Mesothelial cell of epicardium (in vitro differentiated cells): ENCODE measurements around the gene KCNG1. TPM values are rescaled to one million over a fixed set of nuclear protein-coding genes. Genes with fewer than 3 reads are reported as not detected.

Experiments used
- DNase-seq, 2 experiments: peaks; one replicate each; pipeline ENCODE4 v3.0.0; 2021; ENCODE audit warnings: low spot score in 2 of 2; ENCODE audit not compliant: unreplicated experiment in 2 of 2
- H3K27ac Mint-ChIP-seq: 2 replicates; pipeline ENCODE4 v1.8.0; 2021; ENCODE audit warnings: mixed read lengths
- H3K27me3 Mint-ChIP-seq: 2 replicates; pipeline ENCODE4 v1.8.0; 2021; ENCODE audit warnings: low read depth, mixed read lengths
- H3K36me3 Mint-ChIP-seq: 2 replicates; pipeline ENCODE4 v1.8.0; 2021; ENCODE audit warnings: mixed read lengths
- H3K4me1 Mint-ChIP-seq: 2 replicates; pipeline ENCODE4 v1.8.0; 2021; ENCODE audit warnings: mixed read lengths
- H3K4me3 Mint-ChIP-seq: 2 replicates; pipeline ENCODE4 v1.8.0; 2021; ENCODE audit warnings: mild to moderate bottlenecking, moderate library complexity, mixed read lengths
- H3K9me3 Mint-ChIP-seq: 2 replicates; pipeline ENCODE4 v1.8.0; 2021; ENCODE audit warnings: mixed read lengths
- total RNA-seq: library from RNA; stranded (reverse); gene quantifications from 3 replicates; pipeline ENCODE4 v1.2.1, GENCODE V29; 2021
- TF ChIP-seq, protein P1 (sequence below): fragments of 200-600 bp; sonication (generic); IDR thresholded peaks from one replicate; pipeline ENCODE4 v1.5.0; 2021; ENCODE audit warnings: antibody characterized with exemption; ENCODE audit not compliant: unreplicated experiment

KCNG1 gene
- total RNA-seq, 1 donor from 2014 or later = 44.2 TPM

DNA sequence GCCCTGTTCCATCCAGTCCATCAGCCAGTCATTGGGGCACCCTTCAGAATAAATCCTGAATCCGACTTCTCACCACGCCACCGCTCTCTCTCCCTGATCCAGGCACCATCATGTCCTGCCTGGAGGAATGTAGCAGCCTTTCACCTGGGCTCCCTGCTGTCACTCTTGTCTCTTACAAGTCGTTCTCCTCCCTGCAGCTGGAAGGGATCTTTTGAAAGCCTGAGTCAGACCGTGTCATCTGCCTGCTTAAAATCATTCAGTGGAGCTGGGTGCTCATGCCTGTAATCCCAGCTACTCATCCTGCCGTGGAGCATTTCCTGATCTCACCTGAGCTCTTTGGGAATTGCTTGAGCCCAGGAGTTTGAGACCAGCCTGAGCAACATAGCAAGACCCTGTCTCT is 19.2 kb upstream of the KCNG1 start:
- H3K4me3 Mint-ChIP-seq = no peak overlapping the region
- TF ChIP-seq, protein P1, sequence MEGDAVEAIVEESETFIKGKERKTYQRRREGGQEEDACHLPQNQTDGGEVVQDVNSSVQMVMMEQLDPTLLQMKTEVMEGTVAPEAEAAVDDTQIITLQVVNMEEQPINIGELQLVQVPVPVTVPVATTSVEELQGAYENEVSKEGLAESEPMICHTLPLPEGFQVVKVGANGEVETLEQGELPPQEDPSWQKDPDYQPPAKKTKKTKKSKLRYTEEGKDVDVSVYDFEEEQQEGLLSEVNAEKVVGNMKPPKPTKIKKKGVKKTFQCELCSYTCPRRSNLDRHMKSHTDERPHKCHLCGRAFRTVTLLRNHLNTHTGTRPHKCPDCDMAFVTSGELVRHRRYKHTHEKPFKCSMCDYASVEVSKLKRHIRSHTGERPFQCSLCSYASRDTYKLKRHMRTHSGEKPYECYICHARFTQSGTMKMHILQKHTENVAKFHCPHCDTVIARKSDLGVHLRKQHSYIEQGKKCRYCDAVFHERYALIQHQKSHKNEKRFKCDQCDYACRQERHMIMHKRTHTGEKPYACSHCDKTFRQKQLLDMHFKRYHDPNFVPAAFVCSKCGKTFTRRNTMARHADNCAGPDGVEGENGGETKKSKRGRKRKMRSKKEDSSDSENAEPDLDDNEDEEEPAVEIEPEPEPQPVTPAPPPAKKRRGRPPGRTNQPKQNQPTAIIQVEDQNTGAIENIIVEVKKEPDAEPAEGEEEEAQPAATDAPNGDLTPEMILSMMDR = no peak
- no peak for DNase-seq
- H3K27ac Mint-ChIP-seq = no peak overlapping the region
- H3K36me3 Mint-ChIP-seq = no peaks in the 10 kb centered on the region
- H3K4me1 Mint-ChIP-seq = no peaks in the 10 kb centered on the region
- H3K27me3 Mint-ChIP-seq = no peaks in the 10 kb centered on the region
- H3K9me3 Mint-ChIP-seq = peaks cover 8% of the 10 kb centered on the region

DNA sequence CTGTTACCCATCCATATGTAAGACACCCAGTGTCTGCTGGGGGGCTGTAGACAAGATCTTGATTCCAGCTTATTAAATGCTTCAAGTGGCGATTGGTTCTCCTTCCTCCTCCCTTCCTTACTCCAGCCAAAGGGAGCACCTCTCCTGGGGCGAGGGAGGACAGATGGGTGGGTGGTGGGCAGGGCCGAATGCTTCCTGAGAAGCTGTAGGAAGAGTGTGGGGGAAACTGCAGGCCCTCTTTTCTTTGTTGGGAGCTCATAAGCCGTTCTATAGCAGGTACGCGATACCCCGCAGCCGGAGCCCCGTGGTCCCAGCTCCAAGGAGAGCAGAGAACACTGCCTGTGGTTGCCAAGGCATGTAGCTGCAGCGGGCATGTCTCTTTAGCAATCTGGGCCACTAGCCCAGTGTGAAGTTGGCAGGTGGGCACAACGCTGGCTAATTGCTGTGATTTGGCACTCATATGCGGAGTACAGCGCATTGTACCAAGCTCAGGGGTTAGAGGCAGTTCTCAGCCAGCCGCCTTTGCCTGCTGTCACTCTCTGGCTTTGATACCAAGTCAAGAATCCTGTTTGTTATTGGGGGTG is 14.7 kb upstream of the KCNG1 start:
- Mint-ChIP-seq H3K9me3 (no peaks in the 10 kb centered on the region), H3K4me3 (no peak overlapping the region), H3K36me3 (no peaks in the 10 kb centered on the region), H3K4me1 (no peaks in the 10 kb centered on the region), H3K27me3 (no peaks in the 10 kb centered on the region), H3K27ac (no peak overlapping the region)
- TF ChIP-seq, protein P1 = no peak
- DNase-seq = no peak

DNA sequence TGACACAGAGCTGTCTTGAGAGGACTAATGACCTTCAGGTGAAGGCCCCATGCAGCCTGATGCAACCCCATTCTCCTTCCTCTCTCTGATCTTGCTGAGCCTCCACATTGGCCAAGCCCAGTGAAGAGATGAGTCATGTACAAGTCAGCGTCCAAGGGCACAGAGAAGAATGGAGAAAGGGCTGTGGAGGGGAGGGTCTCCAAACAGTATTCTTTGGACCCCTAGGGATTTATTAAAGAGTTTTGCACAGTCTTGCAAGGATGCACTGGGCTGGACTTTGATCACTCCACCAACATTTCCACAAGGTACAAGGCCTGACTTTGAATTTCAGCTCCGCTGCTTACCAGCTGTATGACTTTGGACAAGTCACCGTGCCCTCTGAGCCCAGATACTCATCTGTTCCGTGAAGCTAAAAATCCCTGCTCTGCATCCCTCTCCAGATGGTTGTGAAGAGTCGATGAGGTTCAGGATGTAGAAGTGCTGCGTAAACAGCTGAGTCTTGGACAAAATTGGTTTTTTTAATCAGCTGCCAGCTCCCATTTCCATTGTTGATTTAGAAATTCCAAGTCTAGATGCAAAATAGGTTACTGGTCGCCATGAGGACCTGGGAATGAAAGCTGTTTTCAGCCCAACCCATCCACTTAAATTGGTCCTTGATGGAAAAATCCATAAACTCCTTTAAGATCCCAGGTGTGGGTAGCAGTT is 14.1 kb upstream of the KCNG1 start:
- Mint-ChIP-seq H3K4me1 (no peaks in the 10 kb centered on the region), H3K4me3 (no peak overlapping the region), H3K9me3 (no peaks in the 10 kb centered on the region), H3K27me3 (no peaks in the 10 kb centered on the region), H3K27ac (no peak overlapping the region), H3K36me3 (no peaks in the 10 kb centered on the region)
- TF ChIP-seq, protein P1 = no peak
- DNase-seq = no peak

DNA sequence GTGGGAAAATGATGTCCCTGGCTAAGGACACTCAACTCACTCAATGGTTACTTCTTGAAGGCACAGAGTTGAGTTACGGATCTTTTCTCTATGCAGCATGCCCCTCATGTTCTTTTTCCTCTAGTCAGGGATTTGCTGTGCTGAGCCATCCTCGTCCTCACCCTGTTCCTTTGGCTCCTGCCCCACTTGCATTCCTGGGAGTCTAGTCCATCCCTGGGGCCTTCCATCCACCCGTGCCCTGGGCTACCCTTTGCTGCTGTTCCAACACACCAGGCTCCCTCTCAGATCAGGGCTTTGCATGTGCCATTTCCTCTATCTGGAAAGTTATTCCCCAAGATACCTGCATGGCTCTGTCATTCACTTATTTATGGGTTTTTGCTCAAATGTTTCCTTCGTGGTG is 13.3 kb upstream of the KCNG1 start:
- Mint-ChIP-seq H3K4me1 (no peaks in the 10 kb centered on the region), H3K9me3 (no peaks in the 10 kb centered on the region), H3K27me3 (peaks cover 5% of the 10 kb centered on the region), H3K4me3 (no peak overlapping the region), H3K27ac (no peak overlapping the region), H3K36me3 (no peaks in the 10 kb centered on the region)
- TF ChIP-seq, protein P1 = no peak
- DNase-seq = no peak

DNA sequence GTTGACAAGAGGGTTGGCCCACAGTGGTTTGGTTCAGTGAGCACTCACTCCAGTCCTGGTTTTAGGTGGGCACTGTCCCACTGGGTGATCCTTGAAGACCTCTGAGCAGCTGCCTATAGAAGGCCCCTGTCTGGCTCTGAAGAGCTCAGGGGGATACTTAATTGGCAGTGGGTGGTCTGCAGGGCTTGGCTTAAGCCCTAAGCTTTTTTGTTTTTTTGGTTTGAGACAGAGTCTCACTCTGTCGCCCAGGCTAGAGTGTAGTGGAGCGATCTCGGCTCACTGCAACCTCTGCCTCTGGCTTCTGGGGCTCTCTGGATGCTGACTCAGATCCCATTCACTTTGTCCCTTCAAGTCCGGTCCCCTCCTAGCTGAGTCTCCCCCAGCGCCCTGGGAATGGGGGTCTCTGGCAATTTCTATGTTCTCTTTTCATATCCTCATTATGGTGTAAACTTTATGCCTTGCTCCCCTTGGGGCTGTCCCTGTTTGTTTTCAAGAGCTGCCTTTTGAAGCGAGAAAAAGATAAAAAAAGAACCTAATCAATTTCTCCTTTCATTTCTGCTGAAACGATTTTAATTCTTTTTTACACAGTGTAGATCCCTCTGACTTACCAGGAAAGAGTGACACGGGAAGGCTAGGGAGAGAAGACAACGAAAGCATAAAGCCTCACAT is 12.2 kb upstream of the KCNG1 start:
- Mint-ChIP-seq H3K9me3 (no peaks in the 10 kb centered on the region), H3K4me1 (peaks cover 8% of the 10 kb centered on the region), H3K27ac (no peak overlapping the region), H3K36me3 (no peaks in the 10 kb centered on the region), H3K27me3 (peaks cover 16% of the 10 kb centered on the region), H3K4me3 (no peak overlapping the region)
- no peak for DNase-seq
- TF ChIP-seq, protein P1 = no peak
